HG03060 (cell line): ENCODE results near the gene NBAS.

Experiments
- ATAC-seq: cut with Tn5 transposase; IDR thresholded peaks from one replicate; pipeline ENCODE4 v1.9.1; 2021; ENCODE audit warnings: low read depth, moderate number of reproducible peaks; ENCODE audit not compliant: unreplicated experiment

NBAS gene

DNA sequence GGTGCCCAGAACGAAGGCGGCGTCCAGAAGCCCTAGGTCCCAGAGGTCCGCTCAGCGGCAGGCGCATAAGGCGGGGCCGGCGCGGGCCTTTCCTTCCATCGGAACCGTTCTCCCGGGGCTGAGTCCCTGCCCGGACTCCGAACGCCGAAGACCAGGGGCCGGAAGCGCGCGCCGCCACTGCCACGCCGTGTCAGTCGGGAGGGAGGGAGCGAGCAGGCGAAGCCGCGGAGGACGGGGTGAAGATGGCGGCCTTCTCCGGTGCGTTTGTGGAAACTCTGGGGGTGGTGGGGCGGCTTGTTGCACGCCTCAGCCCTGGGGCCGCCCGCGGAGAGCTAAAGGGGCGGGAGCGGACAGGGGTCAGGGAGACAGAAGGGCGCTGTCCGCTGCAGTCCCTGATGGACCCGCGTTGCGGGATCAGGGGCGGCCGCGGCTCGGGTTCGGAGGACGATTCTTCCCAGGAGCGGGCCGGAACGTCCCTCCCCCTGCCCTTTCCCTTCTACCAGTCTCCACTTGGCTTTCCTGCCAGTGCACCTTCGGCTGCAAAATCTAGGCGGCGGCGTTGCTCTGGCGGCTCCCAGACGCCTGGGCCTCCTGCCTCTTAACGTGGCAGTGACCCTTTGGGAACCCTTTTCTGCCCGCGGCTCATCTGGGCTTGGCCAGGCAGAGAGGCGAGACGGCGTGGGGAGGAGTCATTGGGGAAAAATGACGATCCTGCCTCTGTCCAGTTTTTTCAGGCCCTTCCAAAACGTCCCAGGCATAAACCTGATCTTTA lies 30.7 kb upstream of the NBAS start, which contains the start of gene DDX1:
TSS of gene DDX1 (plus strand) at position 177 of the 772 bp plus-strand sequence. CDS start at position 243, 66 bp downstream.
- ATAC-seq: peak; percentile 74

DNA sequence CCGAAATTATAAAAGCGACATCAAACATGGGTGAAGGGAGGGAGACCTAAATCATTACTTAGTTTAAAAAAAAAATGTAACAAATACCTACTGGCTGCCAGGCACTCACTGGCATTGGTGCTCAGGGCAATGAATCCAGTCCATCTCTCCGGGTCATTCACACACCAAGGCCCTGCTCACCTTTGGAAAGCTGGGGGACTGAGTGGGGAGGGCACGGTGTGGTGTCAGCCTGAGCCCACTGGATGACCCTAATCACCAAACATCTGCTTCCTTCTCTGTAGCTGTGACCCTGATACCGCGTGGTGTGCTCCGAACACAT lies 30.2 kb upstream of the NBAS start:
- no peak for ATAC-seq

DNA sequence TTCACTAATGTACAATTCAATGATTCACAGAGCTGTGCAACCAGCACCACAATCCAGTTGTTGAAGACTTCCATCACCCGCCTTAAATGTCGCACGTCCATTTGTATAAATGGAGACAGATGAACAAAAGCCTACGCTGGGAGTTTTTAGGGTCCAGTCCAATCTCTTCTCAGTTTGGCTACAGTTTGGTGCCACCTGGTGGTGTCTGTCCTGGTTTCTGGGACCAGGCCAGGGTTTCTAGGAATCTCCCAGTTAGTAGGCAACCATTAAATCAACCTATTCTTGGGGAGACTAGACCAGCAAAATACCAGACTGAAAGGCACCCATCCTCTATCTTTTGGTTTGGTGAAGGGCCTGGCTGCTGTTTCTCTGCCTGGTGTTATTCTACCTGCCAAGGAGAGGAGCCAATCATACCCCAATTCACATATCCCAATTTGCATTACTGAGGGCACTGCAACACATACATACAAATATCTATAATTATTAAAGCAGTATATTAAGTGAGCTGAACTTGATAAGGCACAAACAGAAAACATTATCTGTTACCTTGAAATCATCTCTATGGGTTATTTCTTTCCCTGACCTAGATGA lies 27.3 kb upstream of the NBAS start:
- ATAC-seq: no peak

DNA sequence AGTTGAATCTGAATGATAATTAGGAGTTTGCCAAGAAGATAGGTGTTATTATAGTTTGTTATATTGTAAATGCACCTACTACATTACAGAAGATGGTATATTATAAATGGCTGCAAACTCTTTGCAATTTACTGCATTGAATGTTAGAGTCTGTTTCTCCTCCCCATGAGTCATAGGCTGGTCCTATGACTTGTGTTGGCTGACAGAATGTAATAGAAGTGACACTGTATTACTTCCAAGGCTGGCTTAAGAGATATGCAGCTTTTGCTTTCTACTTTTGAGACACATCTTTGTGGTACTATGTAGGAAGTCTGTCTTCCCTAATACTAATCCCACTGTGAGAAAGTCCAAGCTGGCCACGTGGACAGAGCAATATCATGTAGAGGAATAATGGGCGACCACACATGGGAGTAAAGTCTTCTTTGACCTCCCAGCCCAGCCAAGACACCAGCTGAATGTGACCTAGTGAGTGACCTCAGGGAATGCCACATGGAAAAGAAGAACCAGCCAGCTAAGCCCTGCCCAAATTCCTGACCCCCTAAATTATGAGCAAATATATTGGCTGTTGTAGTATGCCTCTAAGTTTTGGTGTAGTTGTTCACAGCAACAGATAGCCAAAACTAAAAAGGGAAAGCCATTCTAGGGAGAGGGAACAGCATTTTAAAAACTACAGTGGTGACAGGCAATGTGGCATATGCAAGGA lies 23.8 kb upstream of the NBAS start:
- ATAC-seq: no peak

DNA sequence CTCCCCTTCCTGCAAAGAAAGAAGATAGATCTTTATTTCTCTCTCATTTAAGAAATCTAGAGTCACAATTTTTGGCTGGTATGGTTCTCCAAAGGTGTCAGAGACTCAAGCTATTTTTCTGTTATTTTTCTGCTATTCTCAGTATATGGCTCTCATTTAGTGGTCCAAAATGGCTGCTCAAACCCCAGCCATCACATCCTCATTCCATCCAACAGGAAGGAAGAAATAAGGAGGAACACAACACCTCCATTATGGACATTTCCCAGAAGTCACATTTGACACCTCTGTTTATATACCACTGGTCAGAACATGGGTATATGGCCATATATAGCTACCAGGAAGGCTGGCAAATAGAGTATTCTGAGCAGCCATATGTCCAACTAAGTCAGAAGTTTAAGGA lies 23.2 kb upstream of the NBAS start:
- ATAC-seq: no peak

DNA sequence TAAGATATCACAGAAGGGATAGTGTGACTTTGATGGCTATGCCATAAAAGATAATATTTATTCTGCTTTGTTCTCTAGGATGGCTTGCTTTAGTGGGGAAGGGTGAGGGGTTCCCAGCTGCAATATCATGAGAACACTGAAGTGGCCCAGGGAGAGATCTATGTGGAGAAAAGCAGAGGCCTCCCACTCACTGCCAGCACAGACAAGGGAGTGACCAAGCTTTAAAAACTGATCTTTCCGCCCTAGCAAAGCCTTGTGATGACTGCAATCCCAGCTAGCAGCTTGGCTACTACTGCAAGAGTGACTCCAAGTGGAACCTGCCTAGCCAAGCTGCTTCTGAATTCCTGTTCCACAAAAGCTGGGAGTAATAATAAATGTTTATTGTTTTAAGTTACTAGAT lies 22.7 kb upstream of the NBAS start:
- ATAC-seq: no peak

DNA sequence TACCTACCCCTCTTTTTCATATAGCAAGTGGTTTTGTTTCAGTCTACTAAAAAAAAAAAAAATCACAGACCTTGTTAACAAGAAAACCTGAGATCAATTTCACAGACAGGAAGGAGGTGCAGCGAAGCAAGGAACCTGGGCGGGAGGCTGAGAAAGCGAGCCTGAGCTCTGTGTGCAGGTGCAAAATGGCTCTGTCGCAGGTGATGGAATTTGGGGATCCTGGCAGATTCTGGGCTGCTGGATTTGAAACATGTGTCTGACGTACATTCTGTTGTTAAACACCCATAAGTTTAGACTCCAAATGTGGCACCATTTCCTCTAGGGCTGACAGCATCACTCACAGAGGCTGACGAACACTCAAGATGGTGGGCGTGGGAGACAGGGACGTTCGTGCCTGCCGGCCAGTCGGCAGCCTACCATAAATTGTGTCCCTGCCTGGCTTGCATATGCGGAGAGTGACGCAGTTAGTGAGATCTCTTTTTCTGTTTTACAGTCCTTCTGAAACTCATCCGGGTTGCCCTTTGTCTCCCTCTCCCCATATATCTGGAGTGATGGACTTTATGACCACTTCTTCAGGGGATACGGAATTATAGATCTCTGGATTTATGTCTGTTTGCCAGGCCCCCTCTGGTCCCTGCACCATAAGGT lies 21.7 kb upstream of the NBAS start:
- no peak for ATAC-seq

DNA sequence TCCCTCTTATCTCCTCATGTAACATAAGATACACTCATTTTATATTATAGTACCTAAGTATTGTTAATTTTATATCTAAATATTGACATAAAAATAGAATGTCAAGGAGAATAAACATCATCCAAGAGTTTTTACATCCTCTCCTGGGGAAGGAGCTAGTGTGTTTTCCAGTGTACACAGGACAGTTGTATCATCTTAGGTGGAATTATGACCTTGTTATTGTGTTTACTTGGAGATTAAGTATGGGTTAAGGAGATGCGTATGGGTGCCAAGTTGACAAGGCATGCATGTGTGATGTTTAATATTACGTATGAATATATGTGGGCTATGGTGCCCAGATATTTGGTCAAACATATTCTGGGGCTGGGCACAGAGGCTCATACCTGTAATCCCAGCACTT lies 19.3 kb upstream of the NBAS start:
- ATAC-seq: no peak

DNA sequence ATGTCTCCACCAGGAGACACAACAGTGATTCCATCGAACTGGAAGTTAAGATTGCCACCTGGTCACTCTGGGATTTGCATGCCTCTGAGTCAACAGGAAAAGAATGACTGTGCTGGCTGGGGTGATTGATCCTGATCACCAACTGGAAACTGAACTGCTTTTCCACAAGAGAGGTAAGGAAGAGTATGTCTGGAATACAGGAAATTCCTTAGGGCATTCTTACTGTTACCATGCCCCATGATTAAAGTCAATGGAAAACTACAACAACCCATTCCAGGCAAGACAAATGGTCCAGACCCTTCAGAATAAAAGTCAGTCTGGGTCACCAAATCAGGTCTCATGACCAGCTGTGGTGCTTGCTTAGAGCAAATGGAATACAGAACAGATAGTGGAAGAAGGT lies 18.5 kb upstream of the NBAS start:
- no peak for ATAC-seq

DNA sequence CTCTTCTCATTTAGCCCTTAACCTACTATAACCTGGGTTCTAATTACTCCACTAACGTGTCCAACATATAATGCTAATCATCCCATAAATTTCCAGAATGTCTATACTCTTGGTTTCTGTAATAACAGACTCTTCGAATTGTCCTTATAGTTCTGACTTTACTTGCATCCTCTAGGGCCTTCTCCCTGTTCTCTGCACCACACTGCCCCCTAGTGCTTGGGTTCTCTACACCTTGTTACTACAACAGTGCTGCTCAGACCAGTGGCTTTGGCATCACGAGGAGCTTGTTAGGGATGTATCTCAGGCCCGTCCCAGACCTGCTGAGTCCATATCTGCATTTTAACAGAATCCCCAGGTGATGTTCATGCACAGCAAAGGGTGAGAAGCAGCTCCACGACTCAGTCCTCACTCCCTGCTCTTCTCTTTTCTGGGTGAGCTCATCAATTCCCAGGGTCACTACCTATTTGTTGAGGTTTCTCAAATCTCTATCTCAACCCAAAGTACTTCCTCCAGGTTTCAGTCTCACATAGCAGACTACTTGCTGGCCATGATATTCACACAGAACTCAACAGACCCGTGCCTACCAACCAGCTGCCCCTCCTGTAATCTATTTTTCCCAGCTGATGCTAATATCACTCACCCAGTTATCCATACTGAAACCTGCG lies 16.1 kb upstream of the NBAS start:
- peak; percentile 95 for ATAC-seq

DNA sequence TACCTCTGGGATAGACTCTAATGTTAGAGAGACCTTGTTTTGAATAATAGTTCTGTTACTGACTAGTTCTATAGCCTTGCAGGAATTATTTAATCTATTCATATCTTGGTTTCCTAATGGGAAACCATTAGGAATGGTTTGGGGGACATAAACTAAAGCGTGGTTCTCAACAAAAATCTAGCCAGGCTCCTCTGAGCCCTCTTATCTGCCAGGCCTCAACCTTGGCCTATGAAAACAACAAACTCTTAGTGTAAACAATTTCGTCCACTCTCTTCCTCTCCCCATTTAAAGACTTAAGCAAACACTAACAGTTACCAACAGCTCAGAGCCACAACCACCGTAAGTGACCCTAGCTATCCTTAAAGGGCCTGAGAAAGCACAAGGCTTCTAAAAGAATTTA lies 10.6 kb upstream of the NBAS start:
- ATAC-seq: no peak

DNA sequence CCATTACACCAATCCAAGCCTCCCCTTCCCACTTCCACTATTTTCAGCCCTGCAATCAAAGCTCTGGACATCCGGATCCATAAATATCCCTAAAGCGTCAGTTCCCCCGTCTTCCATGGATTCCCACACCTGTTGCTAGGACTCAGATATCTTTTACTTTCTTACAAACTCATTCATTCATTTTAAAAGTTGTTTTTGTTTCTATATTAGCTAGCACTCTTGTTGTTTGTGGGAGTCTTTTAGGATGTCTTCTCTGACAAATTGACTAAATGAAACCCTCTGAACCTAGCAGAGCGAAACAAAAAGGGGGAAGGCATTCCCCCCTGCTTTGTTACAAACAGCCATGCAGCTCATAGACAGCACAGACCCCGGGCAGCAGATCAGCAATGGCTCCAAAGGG lies 9.0 kb upstream of the NBAS start:
- no peak for ATAC-seq

DNA sequence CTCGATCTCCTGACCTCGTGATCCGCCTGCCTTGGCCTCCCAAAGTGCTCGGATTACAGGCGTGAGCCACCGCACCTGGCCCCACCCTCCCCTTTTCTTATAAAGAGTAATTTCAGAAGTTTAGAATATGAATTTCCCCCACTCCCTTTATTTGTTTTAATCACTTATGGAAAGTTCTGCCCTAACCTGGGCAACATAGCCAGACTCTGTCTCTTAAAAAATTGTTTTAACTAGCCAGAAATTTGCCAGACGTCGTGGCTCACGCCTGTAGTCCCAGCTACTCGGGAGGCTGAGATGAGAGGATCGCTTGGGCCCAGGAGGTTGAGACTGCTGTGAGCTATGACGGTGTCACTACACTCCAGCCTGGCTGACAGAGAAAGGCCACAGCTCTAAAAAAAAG lies 7.7 kb upstream of the NBAS start:
- ATAC-seq: no peak

DNA sequence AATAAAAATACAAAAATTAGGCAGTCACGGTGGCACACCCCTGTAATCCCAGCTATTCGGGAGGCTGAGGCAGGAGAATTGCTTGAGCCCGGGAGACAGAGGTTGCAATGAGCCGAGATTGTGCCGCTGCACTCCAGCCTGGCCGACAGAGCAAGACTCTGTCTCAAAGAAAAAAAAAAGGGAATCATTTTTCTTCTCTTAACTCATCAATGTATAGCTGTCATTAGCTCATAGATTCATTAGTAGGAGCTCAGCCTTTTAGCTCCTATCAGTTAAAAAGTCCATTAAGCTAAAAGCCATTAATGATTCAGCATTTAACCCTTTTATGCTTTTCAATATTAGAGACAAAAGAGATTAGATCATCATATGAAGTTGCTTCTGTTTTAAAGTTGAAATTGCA lies 5.8 kb upstream of the NBAS start:
- ATAC-seq: no peak

DNA sequence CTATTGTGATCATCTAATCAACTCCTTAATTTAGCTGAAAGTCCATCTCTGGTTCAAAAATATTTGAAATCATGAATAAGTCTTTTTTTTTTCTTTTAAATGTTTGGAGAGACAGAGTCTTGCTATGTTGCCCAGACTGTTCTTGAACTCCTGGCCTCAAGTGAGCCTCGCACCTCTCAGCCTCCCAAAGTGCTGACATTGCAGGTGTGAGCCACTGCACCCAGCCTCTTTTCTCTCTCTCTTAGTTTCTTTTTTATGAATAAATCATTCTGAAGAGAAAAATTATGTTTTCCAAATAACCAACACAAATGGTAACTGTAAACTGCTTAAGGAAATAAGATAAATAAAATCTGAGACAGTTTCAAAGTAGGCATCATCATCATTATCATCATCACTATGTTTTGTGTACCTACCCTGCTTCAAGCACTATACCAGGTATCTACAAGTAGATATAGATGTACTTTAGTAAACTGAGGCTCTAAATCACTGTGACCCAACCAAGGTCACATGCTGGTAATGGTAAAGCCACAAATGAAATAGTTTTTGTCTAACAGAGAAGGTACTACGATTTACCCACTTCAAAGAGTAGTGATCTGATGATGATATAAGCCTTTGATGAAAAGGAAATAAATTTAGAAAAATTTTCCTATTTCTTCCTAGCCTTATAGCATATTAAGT lies 5.0 kb upstream of the NBAS start:
- ATAC-seq: no peak

DNA sequence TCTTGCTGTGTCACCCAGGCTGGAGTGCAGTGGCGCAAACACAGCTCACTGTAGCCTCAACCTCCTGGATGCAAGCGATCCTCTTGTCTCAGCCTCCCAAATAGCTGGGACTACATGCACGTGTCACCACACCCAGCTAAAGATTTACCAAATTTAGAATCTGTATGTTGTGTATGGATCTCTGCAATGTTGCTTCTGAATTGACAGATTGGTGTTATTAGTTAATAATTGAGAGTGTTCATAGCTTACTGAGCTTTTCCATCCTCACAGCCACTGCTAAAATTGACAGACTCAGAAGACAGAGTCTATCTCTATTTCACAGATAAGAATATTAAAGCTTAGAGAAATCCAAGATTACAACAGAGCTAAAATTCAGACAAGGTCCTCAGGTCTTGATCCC lies 4.3 kb upstream of the NBAS start:
- no peak for ATAC-seq

DNA sequence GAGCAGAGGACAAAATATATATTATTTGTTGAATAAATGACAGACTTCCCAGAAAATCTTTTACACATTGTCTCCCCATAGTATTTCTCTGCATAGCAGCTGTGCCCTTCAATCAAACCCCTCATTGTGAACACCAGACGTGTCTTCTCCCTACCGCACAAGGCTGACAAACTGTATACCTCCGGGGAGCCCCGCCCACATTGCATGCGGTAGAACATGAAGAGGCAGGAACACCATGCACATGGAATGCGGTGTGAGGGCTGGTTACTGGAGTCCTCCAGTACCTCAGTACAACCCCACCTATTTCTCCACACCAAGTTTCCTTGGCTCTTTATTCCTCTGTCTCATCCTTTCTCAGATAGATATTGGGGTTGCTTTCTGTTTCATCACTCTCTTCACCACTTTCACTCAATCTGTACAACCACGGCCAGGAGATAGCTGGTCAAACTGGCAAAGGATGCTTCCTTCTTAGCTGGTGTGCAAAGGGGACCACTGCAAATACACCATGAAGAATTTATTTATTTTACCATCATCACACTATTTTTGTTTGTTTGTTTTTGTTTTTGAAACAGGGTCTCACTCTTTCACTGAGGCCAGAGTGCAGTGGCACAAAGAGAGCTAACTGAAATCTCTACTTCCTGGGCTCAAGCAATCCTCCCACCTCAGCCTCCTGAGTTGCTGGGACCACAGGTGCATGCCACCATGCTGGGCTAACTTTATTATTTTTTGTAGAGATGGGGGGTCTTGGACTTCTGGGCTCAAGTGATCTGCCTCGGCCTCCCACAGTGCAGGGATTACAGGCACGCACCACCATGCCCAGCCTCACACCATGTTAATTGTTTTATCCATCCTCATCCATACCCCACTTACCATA lies 2.3 kb upstream of the NBAS start:
- no peak for ATAC-seq

DNA sequence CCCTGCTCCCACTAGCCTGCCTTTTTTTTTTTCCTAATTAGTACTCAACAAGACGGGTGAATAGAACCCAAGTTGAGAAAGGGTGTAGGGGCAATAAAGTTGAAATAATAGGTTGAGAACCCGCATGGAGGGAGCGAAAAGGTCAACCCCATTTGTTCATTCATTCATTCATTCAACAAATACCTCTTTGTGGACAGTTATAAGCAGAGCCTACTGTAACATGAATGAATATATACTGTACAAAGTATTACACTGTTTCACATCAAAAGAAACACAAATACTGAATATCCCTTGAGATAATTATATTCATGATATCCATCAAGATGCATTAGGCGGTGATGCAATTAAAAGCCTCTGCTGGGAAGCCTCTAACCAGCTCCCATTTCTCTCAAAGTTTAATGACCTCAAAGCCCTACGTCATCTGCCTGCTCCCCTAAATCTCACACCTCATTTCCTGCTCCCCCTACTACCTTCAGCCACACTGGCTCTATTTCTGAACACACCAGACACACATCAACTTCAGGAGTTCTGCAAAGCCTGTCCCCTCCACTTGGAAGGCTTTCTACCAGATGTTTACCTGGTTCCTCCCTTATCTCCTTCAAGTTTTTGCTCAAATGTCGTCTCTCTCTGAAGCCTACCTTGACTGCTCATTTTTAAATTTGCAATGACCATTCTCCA lies 1.4 kb upstream of the NBAS start:
- no peak for ATAC-seq
